Peyer's patch (tissue), 4 donors: ENCODE results near the gene HEMK1. TPM values are rescaled to one million over a fixed set of nuclear protein-coding genes. Genes with fewer than 3 reads are reported as not detected.

Experiments
- DNase-seq, 3 donors: peaks; one replicate each; pipeline ENCODE4 v3.0.0-alpha.2; 2017 to 2019
- H3K27ac ChIP-seq, 4 donors: fragments of 200-600 bp; sonication (generic); one replicate each; pipeline ENCODE4 v1.5.1; 2016 to 2019
- H3K27me3 ChIP-seq, 2 donors: fragments of 200-600 bp; sonication (generic); one replicate each; pipeline ENCODE4 v1.5.1; 2019
- H3K36me3 ChIP-seq, 3 donors: fragments of 200-600 bp; sonication (generic); one replicate each; pipeline ENCODE4 v1.5.1; 2016 to 2019
- H3K4me1 ChIP-seq, 4 donors: fragments of 200-600 bp; sonication (generic); one replicate each; pipeline ENCODE4 v1.5.1; 2016 to 2019
- H3K4me3 ChIP-seq, 4 donors: fragments of 200-600 bp; sonication (generic); 1 replicate in 3 of 4; 2 replicates in 1 of 4; pipeline ENCODE4 v1.5.1; 2016 to 2019; ENCODE audit warnings: mild to moderate bottlenecking in 1 of 4
- H3K9me3 ChIP-seq, 4 donors: fragments of 200-600 bp; sonication (generic); one replicate each; pipeline ENCODE4 v1.5.1; 2016 to 2019; ENCODE audit warnings: mild to moderate bottlenecking in 1 of 4
- CTCF ChIP-seq, 6 experiments: fragments of 450-650 bp in 4 of 6; fragments of 200-600 bp in 2 of 6; sonication (generic) in 1 of 6; IDR thresholded peaks; one replicate each; pipeline ENCODE4 v1.5.1; 2017 to 2019; ENCODE audit warnings: antibody characterized with exemption in 6 of 6, mild to moderate bottlenecking in 3 of 6, moderate library complexity in 1 of 6
- POLR2A ChIP-seq, 2 donors: fragments of 450-650 bp; IDR thresholded peaks; one replicate each; pipeline ENCODE4 v1.5.1; 2017; ENCODE audit warnings: antibody characterized with exemption in 2 of 2, mild to moderate bottlenecking in 2 of 2, moderate library complexity in 2 of 2
- total RNA-seq, 4 donors: library from RNA; depleted of rRNA; stranded (reverse); fragments of >200 nt; gene quantifications; one replicate each; pipeline ENCODE4 v1.1.0, GENCODE V29; 2016

Gene HEMK1
- total RNA-seq, 4 donors from 2014 or later, result 8.6 to 15.3 (median 12.5) TPM

- Histone ChIP-seq H3K4me3 (no peak overlapping the region), H3K9me3 (no peaks in the 10 kb centered on the region), H3K36me3 (peaks cover 0 to 34% (median 0%) of the 10 kb centered on the region in 3 donors), H3K27me3 (no peaks in the 10 kb centered on the region), H3K27ac (peak overlapping the region in 2 of 4 donors; percentile 46 to 65), H3K4me1 (peaks cover 19 to 74% (median 29%) of the 10 kb centered on the region in 4 donors)
- TF ChIP-seq POLR2A (IDR thresholded peaks at IDR 0.05) (no peak), CTCF (IDR thresholded peaks at IDR 0.05) (no peak)
- peak in 1 of 3 donors; percentile 54 for DNase-seq
These were observed 35.6 kb downstream of the HEMK1 start for GRCh38 chr3:50604628-50605588.

GRCh38 chr3:50605901-50606326 lies 36.6 kb downstream of the HEMK1 start:
- peak overlapping the region in 1 of 4 donors; percentile 87 for H3K4me3 ChIP-seq

GRCh38 chr3:50606596-50606995 lies 37.3 kb downstream of the HEMK1 start:
- Histone ChIP-seq H3K36me3 (peaks cover 0 to 34% (median 0%) of the 10 kb centered on the region in 3 donors), H3K27me3 (no peaks in the 10 kb centered on the region), H3K4me3 (peak overlapping the region in 1 of 4 donors; percentile 87), H3K27ac (peak overlapping the region; percentile 24 to 65 (median 38)), H3K4me1 (peaks cover 10 to 72% (median 22%) of the 10 kb centered on the region in 4 donors), H3K9me3 (no peaks in the 10 kb centered on the region)
- TF ChIP-seq POLR2A (IDR thresholded peaks at IDR 0.05), result no peak
- peak in 1 of 3 donors; percentile 43 for DNase-seq

More at GRCh38 chr3:50605901-50606326, 36.6 kb downstream of the HEMK1 start:
- Histone ChIP-seq H3K27me3 (no peaks in the 10 kb centered on the region), H3K4me1 (peaks cover 14 to 74% (median 26%) of the 10 kb centered on the region in 4 donors), H3K27ac (peak overlapping the region in 2 of 4 donors; percentile 46 to 65), H3K36me3 (peaks cover 0 to 34% (median 0%) of the 10 kb centered on the region in 3 donors), H3K9me3 (no peaks in the 10 kb centered on the region)
- no peak for TF ChIP-seq CTCF (IDR thresholded peaks at IDR 0.05)
- TF ChIP-seq POLR2A (IDR thresholded peaks at IDR 0.05), result no peak
- DNase-seq, result no peak

GRCh38 chr3:50607271-50608091 lies 38.2 kb downstream of the HEMK1 start:
- TF ChIP-seq CTCF (IDR thresholded peaks at IDR 0.05) (no peak), POLR2A (IDR thresholded peaks at IDR 0.05) (no peak)
- no peaks in the 10 kb centered on the region for H3K27me3 ChIP-seq
- peak overlapping the region in 3 of 4 donors; percentile 1 to 87 (median 12) for H3K4me3 ChIP-seq
- H3K4me1 ChIP-seq, result peaks cover 6 to 65% (median 18%) of the 10 kb centered on the region in 4 donors
- DNase-seq, result no peak
- peak overlapping the region; percentile 24 to 65 (median 48) for H3K27ac ChIP-seq
- no peaks in the 10 kb centered on the region for H3K9me3 ChIP-seq
- peaks cover 0 to 34% (median 0%) of the 10 kb centered on the region in 3 donors for H3K36me3 ChIP-seq

GRCh38 chr3:50608278-50608677 lies 39.0 kb downstream of the HEMK1 start:
- Histone ChIP-seq H3K27me3 (no peaks in the 10 kb centered on the region), H3K4me1 (peaks cover 0 to 65% (median 15%) of the 10 kb centered on the region in 4 donors), H3K36me3 (peaks cover 0 to 34% (median 0%) of the 10 kb centered on the region in 3 donors), H3K4me3 (peak overlapping the region in 1 of 4 donors; percentile 87), H3K27ac (peak overlapping the region; percentile 11 to 81 (median 58)), H3K9me3 (no peaks in the 10 kb centered on the region)
- no peak for DNase-seq
- TF ChIP-seq CTCF (IDR thresholded peaks at IDR 0.05), result no peak
- TF ChIP-seq POLR2A (IDR thresholded peaks at IDR 0.05), result no peak
